ENCODE measurements around the gene BNIP5. TPM values are rescaled to one million over a fixed set of nuclear protein-coding genes. Genes with fewer than 3 reads are reported as not detected.
A peak's percentile ranks its signal among the peaks of the same experiment; 100 is the strongest.

Gene BNIP5
- polyA plus RNA-seq, 3 donors, result 0.10 to 0.18 (median 0.11) TPM

DNA sequence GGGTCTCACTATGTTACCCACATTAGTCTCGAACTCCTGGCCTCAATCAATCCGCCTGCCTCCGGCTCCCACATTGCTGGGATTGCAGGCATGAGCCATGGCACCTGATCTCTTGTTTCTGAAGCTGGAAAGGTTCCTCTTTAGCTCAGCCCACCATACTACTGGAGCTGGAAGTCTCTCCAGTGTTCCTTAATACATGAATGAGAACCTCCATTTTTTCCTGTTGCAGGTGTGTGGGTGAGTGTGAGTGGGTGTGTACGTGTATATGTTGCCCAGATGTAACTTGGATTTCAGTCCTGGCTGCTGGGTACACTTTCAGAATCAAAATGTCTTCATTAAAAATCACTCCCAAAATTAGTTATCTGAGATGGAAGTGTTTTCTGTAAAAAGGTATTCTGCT lies 55.7 kb downstream of the BNIP5 start:
- no peak for DNase-seq (ENCODE audit: extremely low read depth in 1 of 11, low read depth in 9 of 11, low spot score in 4 of 11)

DNA sequence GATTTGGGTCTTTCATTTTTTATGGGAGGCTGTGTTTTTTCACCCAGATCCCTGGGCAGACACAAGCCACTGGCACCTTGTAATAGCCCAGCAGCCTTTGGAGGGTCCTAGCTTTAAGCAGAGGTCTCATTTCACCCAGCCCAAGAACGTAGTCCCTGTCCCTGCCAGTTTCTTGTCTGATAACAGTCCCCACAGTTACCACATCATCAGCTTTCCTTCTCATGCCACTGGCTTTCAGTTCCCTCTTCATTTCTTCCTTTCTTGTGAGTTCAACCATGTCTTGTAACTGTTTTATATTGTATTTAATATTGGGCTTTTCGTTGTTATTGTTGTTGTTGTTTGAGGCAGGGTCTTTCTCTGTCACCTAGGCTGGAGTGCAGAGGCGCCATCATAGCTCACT lies 56.2 kb downstream of the BNIP5 start:
- DNase-seq (ENCODE audit: extremely low read depth in 1 of 11, low read depth in 9 of 11, low spot score in 4 of 11), result no peak

DNA sequence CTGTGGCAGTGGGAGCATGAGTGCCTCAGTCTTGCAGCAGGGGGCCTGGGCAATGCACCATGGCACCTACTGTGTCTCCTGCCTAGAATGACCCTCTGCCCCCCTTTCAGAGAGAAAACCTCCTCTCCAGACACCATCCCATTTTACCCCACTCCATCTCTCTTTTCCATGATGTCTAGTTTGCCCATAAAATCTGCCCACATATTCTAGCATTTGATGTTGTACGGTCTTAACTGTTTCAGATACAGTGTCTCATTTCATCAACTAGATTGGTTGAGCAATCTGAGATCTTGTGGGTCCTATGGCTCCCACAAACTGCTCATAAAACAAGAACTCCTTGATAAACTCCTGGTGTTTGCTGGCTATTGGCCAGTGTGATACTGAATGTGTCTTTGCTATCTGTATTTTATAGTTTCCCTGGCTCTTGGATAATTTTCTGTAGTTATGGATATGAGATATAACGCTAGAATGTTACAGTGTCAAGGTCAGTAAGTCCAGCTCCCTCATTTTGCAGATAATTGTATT lies 58.7 kb downstream of the BNIP5 start:
- DNase-seq (ENCODE audit: extremely low read depth in 1 of 11, low read depth in 9 of 11, low spot score in 4 of 11), result no peak

DNA sequence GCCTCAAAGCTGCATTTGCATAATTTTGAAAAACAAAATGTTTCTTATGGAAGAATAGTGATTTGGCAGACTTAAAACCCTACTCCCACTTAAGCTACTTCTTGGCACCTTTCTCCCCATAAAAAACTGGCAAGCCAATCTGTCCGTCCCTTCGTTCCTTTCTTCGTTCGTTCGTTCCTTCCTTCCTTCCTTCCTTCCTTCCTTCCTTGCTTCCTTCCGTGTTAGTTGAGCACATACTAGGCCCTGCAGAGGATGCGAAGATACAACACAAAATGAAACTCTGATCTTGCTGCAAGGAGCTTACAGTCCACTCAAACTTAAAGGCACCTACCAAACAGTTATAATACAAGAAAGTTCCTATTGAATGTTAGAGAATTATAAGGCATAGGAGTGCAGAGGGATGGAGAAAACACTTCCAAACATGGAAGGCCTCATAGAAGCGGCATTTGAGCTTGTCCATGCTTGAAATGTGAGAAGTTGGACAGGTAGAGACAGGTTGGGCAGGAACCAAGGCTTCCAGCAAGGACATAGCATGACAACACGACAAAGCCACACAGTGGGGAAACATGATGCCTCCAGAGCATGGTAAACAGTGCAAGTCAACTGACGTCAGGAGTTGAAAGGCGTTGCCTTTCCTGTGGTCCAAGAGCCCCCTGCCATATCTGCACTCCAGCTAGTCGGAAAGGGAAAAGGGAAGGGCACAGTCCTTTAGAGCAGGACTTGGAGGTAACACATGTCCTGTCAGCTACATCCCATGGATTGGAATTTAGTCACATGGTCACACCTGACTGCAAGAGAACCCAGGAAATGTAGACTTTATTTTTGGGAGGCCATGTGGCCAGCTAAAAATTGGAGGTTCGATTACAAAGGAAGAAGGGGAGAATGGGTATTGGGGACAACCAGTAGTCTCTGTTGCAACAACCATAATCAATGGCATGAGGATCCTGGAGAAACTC lies 59.8 kb downstream of the BNIP5 start:
- no peak for DNase-seq (ENCODE audit: extremely low read depth in 1 of 11, low read depth in 9 of 11, low spot score in 4 of 11)

DNA sequence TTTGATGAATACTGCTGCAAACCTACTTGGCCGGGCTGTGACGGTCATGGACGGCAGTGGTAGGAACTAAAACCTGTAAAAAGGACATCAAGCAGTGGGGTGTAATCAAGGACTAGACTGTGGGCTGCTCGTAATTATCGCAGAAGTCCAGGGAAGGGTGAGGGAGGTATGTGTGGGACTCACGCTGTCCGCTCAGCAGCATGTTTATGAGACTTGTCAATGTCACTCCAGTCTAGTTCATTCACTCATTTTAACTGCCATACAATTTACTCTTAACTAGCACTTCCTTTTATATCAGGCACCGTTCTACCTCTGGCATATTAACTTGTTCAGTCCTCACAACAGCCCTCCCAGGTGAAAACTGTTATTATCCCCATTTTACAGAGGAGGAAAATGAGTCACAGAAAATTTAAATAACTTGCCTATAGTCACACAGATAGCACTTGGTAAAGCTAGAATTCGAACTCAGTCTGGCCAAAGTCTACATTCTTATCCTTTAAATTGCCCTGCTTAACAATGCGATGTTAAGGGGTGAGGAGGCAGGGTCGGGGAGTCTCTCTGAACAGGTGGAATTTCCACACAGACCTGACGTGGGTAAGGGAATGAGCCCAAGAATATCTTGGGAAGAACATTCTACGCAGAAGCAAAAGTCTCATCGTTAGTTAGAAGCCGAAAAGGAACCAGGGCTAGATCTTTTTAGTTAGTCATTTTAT lies 62.7 kb downstream of the BNIP5 start:
- DNase-seq (ENCODE audit: extremely low read depth in 1 of 11, low read depth in 9 of 11, low spot score in 4 of 11), result no peak

DNA sequence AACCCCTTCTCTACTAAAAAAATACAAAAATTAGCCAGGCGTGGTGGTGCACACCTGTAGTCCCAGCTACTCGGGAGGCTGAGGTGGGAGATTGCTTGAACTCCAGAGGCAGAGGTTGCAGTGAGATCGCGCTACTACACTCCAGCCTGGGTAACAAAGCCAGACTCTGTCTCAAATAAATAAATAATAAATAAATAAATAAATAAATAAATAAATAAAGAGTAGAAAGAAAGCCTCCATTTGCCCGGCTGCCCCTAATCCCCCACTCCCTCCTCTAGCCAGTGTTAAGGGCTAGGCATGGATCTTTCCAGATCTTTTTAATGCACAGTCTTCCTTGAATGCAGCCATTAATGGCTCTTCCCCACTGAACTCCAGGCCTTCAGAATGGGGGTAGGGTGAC lies 63.6 kb downstream of the BNIP5 start:
- no peak for DNase-seq (ENCODE audit: extremely low read depth in 1 of 11, low read depth in 9 of 11, low spot score in 4 of 11)

DNA sequence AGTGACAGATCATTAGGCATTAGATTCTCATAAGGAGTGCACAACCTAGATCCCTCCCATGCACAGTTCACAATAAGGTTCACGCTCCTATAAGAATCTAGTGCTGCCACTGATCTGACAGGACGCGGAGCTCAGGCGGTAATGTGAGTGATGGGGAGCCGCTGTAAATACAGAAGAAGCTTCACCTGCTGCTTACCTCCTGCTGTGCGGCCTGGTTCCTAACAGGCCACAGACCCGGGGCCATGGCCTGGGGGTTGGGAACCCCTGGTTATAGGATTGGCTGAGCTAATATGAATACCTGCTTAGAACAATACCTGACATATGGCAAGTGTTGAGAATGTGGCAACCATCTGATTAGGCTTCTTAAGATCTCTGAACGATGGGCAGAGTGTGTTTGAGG lies 64.5 kb downstream of the BNIP5 start:
- DNase-seq (ENCODE audit: extremely low read depth in 1 of 11, low read depth in 9 of 11, low spot score in 4 of 11), result no peak

DNA sequence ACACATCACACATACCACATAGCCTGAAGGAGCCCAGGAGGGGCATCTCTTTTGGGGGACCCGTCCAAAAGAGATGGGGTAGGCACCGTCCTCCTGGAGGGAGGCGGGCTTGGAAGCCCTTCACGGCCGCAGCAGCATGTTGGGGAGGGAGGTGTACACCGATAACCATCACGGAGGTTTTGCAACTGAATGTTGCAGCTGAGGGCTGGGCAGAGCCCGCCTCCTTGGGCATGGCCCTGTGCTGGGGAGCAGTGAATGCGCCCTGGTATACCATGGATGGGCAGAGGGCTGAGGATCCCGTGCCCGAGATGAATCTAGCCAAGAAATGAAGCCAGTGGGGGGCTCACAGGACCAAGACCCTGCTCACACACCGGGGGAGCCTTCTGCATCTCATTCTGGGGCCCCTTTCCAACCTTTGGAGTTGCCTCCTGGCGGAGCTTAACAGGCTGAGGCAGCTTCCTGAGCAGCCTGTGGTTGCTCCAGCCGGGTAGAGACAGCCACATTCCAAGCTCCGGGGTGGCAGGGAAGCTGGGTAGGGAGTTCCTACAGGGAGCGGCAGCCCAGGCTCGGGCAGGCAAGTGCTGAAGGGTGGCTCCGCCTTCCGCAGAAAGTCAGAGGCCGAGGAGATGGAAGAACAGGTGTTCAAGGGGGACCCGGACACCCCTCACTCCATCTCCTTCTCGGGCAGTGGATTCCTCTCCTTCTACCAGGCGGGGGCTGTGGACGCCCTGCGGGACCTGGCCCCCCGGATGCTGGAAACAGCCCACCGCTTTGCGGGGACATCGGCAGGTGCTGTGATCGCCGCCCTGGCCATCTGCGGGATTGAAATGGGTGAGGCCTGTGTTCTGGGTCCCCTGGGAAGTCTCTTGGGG lies 66.6 kb downstream of the BNIP5 start, which contains the start of gene PNPLA1:
Gene PNPLA1 (plus strand): TSS at position 227 of the 872 bp plus-strand sequence. CDS start 400 bp downstream, at position 627.
- no peak for DNase-seq (ENCODE audit: extremely low read depth in 1 of 11, low read depth in 9 of 11, low spot score in 4 of 11)

DNA sequence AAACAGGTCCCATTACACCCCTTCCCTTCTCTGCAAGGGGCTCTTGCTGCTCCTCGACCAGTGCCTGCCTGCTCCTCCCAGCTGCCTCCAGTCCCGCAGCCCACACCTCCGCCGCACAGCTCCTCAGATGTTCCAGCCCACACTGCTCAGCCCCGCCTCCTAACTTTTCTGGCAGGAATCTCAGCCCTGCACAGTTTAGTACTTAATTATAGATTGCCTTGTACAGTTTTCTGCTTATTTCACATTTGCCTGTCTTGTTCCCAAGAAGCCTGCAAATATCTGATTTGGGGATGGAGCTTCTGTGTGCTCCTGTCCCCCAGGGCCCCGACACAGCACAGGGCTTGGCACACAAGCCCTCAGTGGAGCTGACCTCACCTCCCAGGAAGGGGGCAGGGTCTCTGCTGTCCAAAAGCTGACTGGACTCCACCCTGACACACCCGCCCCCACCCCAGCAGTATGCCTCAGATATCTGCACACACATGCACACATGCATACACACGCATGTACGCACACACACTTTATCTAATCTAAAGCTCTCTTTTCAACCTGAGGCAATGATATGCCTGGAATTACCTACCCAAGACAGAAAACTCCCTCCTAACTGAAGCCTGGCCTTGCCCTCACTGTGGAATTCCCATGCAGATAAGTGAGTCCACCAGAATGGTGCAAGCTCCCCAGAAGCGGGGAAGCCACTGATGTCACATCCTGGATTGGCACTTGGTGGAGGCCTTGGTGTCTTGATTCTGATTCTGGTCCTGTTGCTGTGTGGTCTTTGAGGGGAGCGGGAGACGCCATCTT lies 68.0 kb downstream of the BNIP5 start:
- DNase-seq (ENCODE audit: extremely low read depth in 1 of 11, low read depth in 9 of 11, low spot score in 4 of 11), result peak in 1 of 11 donors; percentile 24

DNA sequence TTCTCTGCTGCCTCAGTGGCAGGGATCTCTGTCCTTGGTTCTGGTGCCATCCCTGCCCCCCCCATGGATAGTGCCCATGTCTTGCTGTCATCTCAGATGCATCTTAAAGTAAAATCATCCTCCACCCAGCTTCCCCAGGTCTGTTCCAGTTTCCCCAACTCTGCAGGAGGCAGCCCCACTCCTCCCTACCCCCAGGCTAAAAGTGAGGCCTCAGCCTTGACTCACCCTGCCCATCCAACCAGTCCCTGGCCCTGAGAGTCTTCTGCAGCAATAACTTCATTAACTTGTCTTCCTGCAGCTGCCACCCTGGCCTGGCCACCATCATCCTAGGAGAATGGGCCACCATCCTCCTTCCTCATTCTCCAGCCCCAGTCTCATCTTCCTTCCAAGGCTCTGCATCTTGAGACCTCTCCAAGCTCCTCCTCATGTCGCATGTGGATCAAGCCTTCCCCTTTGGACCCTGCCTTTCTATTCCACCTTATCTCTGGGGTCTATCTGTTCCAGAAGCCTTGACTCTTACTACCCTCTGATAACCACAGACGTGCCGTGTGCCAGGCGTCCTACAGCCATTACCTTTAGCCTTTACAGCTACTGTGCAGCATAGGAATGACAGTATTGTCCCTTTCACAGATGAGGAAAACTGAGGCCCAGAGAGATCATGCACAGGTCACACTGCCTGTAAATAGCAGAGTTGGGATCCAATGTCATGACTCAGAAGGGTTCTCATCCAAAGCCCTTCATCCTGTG lies 68.8 kb downstream of the BNIP5 start:
- DNase-seq (ENCODE audit: extremely low read depth in 1 of 11, low read depth in 9 of 11, low spot score in 4 of 11), result no peak

DNA sequence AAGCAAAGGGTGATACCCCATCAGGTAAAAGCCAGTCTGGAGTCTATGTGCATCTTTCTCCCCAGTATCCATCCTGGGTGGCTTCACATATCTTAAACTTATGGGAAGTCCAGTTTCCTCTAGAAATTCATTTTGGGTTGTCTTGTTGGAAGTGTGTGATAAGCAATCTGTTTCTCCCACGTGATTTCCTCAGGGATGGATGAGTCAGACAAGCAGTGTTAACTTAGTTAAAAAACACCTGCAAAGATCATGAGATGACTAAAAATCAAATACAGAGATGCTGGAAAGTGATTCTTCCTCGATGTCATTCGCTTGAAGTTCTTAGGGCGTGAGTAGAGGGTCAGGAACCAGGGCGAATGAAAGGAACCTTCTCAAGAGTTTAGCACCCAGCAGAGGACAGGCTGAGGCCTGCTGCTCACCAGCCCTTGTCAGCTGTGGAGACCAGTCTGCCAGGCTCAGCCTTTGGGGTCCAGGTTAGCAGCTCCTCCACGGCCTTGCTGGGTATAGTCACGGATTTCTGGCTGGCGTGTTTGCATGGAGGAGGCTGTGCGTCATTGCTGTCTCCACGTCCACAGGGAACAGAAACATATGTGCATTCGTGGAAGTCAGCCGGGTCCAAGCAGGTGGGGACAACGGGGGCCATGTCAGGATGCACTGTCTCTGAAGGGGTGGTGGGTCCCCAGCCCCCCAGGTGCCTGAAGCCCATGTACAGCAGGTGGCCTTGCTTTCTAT lies 69.6 kb downstream of the BNIP5 start:
- DNase-seq (ENCODE audit: extremely low read depth in 1 of 11, low read depth in 9 of 11, low spot score in 4 of 11), result no peak

Other genes starting within 250 kb of the BNIP5 start
- gene MAPK13, start 206.4 kb downstream of the BNIP5 start, polyA plus RNA-seq (ENCODE audit: insufficient read length in 3 of 3), result 10 to 100 TPM; 19.3 to 27.0 (median 21.2) TPM
- gene BRPF3, start 140.1 kb downstream of the BNIP5 start, polyA plus RNA-seq (ENCODE audit: insufficient read length in 3 of 3), result 10 to 100 TPM; 49.6 to 51.4 (median 50.6) TPM
- 1 to 10 TPM; 1.7 to 3.8 (median 1.7) TPM for gene PNPLA1, start 66.8 kb downstream of the BNIP5 start, polyA plus RNA-seq (ENCODE audit: insufficient read length in 3 of 3)
- under 1 TPM in 2 of 3 donors, not detected in 1; 0.10 to 0.44 TPM for gene ETV7, start 50.8 kb upstream of the BNIP5 start, polyA plus RNA-seq (ENCODE audit: insufficient read length in 3 of 3)
- gene PXT1, start 106.0 kb upstream of the BNIP5 start, polyA plus RNA-seq (ENCODE audit: insufficient read length in 3 of 3), result not detected
- gene KCTD20, start 106.1 kb upstream of the BNIP5 start, polyA plus RNA-seq (ENCODE audit: insufficient read length in 3 of 3), result 10 to 100 TPM; 49.2 to 61.4 (median 51.6) TPM
- gene STK38, start 210.6 kb upstream of the BNIP5 start, polyA plus RNA-seq (ENCODE audit: insufficient read length in 3 of 3), result 10 to 100 TPM; 48.7 to 55.4 (median 53.5) TPM